ENCODE results near the gene ZNF710.
"Not testable (repeated sequence)": the region's sequence is repeated elsewhere in the genome, so short reads cannot be mapped to it uniquely, and the experiment has no call there.

The ZNF710 gene, protein sequence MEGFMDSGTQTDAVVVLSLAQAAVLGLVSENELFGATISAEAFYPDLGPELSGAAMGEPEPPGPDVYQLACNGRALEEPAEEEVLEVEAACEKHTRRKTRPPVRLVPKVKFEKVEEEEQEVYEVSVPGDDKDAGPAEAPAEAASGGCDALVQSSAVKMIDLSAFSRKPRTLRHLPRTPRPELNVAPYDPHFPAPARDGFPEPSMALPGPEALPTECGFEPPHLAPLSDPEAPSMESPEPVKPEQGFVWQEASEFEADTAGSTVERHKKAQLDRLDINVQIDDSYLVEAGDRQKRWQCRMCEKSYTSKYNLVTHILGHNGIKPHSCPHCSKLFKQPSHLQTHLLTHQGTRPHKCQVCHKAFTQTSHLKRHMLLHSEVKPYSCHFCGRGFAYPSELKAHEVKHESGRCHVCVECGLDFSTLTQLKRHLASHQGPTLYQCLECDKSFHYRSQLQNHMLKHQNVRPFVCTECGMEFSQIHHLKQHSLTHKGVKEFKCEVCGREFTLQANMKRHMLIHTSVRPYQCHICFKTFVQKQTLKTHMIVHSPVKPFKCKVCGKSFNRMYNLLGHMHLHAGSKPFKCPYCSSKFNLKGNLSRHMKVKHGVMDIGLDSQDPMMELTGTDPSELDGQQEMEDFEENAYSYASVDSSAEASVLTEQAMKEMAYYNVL

DNA sequence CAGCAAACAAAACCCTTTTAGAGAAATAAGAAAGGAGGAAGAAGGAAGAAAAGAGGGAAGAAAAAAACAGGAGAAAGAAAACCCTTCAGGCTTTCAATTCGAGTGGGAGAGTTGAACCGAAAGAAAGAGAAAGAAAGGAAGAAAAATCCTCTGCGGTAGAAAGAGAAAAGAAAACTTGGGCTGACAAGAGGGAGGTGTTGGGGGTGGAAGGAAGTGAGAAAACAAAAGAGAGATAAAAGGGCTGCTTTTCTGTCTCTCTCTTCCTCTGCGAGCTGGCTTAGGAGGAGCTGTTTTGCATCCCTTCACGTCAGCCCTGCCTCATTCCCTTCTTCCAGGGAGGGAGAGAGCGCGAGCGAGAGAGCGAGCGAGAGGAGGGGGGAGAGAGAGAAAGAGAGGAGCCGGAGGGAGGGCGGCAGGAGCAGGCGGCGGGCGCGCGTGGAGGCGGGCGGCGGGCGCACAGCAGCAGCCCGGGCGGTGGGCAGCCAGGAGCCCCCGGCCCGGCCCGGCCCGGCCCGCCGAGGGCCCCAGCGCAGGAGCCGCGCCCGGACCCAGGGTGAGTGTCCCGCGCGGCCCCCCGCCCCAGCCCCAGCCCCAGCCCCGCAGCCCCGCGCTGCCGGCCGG is at the start of gene ZNF710:
Gene ZNF710 (plus strand): TSS at position 263 of the 621 bp plus-strand sequence. CDS start 65,814 bp downstream, outside the sequence.
- no peak for FAIRE-seq

DNA sequence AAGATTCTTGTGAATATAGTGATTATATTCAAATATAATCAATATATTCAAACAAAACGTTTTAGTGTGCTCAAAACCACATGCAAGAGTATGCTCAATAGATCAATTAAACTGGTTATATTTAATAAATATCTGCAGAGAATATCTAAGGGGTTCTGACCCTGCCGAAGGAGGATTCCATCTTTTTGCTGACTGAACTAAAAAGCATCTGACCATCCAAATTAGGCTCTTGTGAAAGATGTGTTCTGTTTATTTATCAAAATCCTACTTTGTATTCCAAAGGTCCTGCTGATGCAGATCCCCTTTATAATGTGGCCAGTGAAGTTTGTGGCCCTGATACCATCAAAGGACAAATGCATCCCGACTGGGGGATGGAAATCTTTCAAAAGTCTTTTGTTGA is 46.6 kb upstream of the ZNF710 start:
- FAIRE-seq: no peak

DNA sequence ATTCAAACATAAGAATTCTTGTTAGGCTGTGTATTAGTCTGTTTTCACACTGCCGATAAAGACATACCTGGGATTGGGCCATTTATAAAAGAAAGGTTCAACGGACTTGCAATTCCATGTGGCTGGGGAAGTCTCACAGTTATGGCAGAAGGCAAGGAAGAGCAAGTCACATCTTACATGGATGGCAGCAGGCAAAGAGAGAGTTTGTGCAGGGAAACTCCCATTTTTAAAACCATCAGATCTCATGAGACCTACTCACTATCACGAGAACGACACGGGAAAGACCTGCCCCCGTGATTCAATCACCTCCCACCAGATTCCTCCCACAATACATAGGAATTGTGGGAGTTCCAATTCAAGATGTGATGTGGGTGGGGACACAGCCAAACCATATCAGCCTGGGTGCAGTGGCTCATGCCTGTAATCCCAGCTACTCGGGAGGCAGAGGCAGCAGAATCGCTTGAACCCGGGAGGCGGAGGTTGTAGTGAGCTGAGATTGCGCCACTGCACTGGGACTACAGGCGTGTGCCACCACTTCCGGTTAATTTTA is 45.6 kb upstream of the ZNF710 start:
- FAIRE-seq: not testable (repeated sequence)

DNA sequence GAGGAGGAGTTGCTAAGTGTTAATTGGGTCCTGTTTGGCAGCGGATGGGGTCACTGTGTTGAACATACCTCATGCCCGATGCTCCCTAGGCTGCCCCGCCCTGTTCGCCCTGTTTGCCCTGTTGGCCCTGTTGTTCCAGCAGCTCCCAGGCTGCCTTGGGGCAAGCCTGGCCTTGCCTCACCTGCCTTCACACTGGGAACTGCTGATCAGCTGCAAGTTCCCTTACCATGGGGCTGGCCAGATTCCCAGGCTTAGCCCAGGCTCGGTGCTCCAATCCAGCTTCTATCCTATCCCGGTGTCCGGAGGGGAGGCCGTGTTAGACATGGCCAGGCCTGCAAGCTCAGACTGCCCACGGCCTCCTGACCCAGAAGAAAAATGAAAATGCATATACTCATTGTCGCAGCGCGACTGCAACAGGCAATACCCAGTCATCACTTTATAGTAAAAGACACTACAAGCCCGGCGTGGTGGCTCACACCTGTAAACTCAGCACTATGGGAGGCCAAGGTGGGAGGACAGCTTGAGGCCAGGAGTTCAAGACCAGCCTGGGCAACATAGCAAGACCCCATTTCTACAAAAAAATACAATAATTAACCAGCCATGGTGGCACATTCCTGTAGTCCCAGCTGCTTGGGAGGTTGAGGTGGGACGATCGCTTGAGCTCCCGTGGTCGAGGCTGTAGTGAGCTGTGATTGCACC is 42.9 kb upstream of the ZNF710 start:
- no peak for FAIRE-seq

DNA sequence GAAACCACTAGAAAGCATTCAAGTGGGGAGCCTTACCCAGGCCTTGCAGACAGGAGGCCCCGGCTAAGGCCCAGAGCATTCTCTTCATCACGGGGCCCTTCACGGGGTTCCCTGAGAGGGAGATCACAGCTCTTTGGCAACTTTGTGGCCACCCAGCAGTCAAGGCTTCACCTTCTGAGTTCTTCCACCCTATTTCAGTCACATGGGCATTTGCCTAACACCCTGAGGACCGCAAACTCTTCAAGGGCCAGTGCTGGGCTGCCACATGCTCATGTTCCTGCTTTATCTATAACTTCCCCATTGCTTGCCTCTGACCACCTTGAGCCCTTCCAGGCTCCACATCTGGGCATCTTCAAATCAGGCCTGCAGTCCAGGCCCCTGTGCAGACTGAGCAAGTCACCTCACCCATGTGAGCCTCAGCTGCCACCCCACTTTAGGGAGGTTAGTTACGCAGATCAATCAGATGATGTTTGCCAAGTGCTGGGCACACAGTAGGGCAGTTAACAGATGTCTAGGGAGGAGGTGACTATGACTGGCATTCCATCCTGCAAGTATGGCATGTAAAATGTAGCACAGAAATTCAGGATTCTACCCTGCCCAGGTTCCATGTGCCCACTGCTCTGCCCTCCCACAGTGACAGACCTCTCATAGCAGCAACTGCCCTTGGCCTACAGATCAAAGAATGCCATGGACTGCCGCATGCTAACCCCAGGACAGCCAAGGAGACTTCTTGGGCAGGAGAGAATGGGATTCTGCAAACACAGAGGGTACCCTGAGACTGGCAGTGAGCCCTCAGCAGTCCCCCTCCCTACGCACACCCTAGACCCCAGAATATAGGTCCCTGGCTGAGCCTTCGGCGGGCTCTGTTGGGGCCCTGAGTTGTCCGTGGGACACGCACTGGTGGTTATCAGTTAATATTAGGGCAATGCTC is 37.6 kb upstream of the ZNF710 start:
- FAIRE-seq: no peak

DNA sequence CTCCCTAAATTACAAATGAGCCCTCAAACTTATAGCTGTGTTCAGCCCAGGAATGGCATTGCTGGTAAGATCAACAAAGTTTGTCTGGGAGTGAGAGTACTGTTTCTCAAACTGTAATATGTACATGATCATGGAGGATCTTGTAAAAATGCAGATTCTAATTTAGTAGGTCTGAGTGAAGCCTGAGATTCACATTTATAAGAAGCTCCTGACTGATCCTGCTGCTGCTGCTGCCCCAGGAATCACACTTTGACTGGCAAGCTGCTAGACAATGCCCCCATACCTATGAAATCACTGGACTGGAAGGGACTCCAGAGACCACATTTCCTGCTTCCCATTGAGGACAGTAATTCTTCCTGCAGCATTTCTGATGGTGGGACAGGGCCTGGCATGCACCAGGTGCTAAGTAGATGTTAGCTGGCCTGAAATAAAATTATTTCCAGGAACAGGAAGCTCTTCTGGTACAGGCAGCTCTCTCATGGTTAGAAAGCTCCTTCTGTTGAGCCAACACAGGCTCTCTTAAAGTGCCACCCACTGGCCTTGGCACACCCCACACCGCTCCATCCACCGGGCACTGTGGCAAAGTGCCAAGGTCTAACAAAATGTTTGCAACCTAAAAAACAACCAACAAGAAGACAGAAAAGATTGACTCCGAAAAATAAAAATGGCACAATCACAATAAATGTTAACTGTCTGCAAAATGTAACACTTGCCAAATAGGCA is 36.7 kb upstream of the ZNF710 start:
- FAIRE-seq: no peak

DNA sequence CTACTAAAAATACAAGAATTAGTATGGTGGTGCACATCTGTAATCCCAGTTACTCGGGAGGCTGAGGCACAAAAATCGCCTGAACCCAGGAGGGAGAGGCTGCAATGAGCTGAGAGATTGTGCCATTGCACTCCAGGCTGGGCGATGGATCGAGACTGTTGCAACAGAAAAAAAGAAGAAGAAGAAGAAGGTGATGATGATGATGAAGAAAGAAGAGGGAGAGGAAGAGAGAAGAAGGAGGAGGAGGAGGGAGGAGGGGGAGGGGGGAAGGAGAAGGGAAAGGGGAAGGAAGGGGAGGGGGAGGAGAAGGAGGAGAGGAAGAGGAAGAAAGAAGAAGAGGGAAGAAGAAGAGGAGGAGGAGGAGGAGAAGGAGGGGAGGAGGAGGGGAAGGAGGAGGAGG is 33.2 kb upstream of the ZNF710 start:
- no peak for FAIRE-seq

DNA sequence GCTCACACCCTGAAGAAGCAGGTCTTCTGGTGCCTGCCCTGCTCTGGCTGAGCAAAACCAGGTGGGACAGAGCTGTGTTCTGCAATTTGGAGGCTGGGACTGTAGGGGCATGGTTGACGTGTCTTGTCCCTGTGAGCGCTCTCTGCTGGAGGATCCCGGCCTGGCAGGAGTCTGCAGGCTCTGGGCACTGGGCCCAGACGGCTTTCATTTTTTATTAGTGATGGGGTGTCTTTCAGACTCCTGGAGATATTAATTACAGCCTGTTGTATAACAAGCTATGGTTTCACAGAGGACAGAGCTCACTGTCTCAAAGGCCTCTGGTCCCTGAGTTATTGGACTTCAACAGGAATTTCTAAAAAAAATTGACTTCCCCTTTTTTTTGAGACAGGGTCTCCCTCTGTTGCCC is 29.5 kb upstream of the ZNF710 start:
- FAIRE-seq: no peak

DNA sequence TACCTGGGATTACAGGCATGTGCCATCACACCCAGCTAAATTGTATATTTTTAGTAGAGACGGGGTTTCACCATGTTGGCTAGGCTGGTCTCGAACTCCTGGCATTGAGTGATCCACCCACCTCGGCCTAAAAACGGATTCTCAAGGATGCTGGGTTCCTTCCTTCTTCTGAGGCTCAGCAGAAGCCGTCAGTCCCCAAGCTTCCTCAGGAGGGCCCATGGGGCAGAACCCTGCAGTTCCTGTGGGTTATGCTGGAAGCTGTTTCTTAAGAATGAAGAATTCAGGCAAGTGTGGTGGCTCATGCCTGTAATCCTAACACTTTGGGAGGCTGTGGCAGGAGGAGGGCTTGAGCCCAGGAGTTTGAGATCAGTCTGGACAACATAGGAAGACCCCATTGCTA is 29.0 kb upstream of the ZNF710 start:
- no peak for FAIRE-seq

DNA sequence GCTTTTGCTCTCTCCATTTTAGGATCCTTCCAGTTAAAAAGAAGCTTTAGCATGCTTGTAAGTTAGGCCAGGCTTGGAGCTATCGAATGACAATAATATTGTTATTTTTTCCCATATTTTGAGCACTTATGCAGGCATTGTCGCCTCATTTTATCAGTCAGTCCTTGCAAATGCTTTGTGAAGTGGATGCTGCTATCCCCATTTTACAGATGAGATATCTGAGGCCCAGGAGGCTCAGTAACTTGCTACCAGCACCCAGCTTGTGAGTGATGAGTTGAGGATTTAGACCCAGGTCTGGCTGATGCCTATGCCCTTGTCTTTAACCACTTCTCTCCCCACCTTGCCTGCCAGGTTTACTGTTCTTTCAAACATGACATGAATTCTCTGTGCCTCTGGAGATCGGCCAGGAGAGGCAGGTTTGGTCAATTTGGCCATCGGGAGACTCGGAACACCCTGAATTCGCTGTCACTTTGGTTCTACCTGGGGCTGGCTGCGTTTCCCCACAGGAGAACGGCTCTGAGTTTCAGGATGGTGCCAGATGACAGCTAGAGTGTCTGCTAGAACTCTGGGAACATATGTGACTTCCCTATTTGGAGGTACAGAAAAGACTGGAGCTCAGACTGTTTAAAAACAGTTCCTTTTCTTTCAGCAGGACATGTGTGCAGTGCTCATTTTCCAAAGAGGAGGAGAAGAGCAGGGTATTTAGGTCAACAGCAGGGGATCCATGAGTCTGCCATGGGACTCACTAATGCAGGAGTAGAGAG is 25.5 kb upstream of the ZNF710 start:
- no peak for FAIRE-seq

DNA sequence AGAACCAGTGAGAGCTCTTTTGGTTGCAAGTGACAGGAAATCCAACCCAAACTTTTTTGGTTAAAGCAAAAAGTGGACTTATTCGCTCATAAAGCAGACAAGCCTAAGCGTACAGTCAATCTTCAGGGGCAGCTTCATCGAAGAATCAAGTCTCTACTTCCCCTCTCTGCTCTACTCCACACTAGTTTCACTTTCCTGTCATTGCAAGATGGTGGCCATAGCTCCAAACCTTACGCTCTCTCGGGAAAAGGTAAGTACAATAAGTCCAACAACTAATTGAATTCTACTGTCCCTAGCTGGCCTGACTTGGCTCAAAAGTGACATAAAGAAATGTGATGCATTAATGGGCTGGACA is 24.9 kb upstream of the ZNF710 start:
- FAIRE-seq: no peak

DNA sequence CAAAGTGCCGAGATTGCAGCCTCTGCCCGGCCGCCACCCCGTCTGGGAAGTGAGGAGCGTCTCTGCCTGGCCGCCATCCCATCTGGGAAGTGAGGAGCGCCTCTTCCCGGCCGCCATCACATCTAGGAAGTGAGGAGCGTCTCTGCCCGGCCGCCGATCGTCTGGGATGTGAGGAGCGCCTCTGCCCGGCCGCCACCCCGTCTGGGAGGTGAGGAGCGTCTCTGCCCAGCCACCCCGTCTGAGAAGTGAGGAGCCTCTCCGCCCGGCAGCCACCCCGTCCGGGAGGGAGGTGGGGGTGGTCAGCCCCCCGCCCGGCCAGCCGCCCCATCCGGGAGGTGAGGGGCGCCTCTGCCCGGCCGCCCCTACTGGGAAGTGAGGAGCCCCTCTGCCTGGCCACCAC is 23.3 kb upstream of the ZNF710 start:
- FAIRE-seq: not testable (repeated sequence)

DNA sequence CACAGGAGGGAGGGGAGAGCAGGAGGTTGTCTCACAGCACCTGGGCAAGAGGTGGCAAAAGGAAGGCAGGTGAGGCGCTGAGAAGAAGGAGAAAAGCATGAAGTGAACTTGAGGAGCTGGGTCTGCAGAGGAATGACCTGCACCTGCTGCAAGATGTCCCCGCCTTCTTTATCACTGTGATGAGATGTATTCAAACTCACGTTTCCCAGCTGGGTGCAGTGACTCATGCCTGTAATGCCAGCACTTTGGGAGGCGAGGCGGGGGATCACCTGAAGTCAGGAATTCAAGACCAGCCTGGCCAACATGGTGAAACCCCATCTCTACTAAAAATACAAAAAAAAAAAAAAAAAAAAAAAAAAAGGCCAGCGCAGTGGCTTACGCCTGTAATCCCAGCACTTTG is 22.2 kb upstream of the ZNF710 start:
- no peak for FAIRE-seq

DNA sequence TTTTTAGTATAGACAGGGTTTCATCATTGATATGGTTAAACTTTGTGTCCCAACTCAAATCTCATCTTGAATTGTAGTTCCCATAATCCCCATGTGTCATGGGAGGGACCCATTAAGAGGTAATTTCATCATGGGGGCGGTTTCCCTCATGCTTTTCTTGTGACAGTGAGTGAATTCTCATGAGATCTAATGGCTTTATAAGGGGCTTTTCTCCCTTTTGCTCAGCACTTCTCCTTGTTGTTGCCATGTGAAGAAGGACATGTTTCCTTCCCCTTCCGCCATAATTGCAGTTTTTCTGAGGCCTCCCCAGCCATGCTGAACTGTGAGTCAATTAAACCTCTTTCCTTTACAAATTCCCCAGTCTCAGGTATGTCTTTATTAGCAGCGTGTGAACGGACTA is 20.2 kb upstream of the ZNF710 start:
- no peak for FAIRE-seq

DNA sequence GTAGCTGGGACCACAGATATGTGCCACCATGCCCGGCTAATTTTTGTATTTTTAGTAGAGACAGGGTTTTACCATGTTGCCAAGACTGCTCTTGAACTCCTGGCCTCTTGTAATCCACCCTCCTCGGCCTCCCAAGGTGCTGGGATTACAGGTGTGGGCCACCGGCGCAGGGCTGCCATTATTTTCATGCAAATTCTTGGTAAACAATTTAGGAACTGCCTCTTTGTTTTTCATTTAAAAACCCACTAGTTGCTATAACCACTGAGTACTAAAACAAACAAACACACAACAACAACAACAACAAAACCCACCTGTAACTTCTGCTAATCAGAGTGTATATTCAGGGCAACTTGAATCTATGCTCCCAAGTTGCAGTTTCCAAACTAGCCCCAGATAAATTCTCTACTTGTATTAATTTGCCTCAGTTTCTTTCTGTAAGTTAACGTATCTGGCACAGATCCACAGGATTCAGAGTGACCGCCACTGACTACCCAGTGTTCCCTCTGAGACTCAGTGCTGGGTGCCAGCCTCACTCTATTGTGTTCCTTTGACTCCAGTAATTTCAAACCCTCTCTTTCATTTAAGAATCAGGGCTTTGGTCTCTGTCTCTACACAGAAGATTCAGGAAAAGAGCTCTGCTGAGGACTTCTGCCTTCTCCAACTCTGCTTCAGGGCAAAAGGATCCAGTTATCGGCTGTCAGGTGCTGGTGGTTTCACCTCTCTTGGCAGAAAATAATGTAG is 18.6 kb upstream of the ZNF710 start:
- FAIRE-seq: no peak

DNA sequence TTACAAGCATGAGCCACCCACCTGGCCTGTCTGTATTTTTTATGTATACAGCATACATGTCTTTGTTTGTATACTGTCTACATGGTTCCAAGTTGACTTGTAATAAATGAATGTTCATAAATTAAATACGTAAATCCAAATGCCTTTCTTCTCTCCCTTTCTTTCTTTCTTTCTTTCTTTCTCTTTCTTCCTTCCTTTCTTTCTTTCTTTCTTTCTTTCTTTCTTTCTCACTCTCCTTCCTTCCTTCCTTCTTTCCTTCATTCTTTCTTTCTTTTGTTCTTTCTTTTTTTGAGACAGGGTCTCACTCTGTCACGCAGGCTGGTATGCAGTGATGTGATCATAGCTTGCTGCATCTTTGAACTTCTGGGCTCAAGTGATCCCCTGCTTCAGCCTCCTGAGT is 17.1 kb upstream of the ZNF710 start:
- no peak for FAIRE-seq

DNA sequence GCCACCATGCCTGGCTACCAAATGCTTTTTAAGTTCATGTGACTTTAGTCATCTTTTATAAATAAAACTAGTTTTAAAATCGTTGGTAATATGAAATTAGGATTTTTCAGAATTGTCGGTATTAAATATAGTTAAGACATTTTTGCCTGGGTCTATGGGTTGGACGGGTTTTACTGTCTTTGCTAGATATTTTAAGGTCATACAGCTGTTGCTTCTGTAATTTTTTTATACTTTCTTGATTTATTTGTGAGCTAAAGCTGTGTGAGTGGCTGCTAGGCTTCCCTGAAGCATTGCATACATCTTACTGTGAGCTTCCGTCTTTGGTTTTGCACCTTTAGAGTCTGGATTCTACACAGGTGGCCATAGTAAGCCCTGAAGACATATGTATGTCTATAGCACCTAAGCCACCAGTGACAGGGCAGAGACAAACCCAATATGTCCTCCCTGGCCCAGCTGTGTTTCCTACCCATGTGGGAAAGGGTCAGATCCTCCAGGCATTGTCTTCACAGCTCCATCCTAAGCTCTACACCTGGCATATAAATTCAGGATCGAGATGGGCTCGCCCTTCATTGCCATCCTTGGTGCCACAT is 16.6 kb upstream of the ZNF710 start:
- FAIRE-seq: no peak

DNA sequence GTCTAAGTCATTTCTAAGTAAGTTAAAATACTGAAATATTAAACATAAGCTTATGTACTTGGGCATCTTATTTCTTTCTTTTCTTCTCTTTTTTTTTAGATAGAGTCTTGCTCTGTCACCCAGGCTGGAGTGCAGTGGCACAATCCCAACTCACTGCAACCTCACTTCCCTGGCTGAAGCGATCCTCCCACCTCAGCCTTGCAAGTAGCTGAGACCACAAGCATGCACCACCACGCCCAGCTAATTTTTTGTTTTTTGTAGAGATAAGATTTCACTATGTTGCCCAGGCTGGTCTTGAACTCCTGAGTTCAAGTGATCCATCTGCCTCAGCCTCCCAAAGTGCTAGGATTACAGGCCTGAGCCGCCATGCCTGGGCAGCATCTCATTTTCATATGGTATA is 16.0 kb upstream of the ZNF710 start:
- no peak for FAIRE-seq

DNA sequence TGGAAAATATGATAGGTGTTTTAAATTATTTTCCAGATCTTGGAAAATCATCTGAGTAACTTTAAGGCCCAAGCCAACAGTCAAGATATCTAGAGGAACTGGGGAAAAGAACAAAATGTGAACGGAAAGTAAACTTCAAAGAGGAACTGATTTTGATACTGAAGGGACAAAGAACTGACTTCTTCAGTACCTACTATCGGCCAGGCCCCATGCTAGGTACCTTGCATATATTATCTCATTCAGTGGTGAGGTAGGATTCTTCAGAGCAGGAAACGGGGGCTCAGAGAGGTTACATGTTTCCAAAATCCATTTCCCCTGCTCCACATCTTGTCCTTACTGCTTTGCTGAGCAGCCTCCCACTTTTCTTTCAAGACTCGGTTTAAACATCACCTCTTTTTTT is 9.8 kb upstream of the ZNF710 start:
- FAIRE-seq: no peak

Measured in endometrium (tissue), 2 donors.